BJ (cell line): Measurements from ENCODE around the gene TTC31. TPM values are rescaled to one million over a fixed set of nuclear protein-coding genes. Genes with fewer than 3 reads are reported as not detected.
A peak's percentile ranks its signal among the peaks of the same experiment; 100 is the strongest.

Experiments used
- CTCF ChIA-PET: fragments of 350-600 bp; formaldehyde crosslinking; extraction: SDS; loops from one replicate; lab custom pipeline; 2021; ENCODE audit warnings: antibody characterized with exemption, inconsistent platforms; lab: Yijun Ruan, JAX
- POLR2A ChIA-PET: fragments of 300-600 bp; sonication (Branson Sonifier 250); formaldehyde crosslinking; extraction: SDS; loops from one replicate; lab custom pipeline; 2021; ENCODE audit warnings: antibody characterized with exemption; lab: Charles Lee
- DNase-seq: peaks from one replicate; pipeline ENCODE4 v3.0.0-alpha.2; 2011; ENCODE audit warnings: low read depth
- H3K27me3 ChIP-seq: 2 replicates; pipeline ENCODE4 v1.6.0; 2011; ENCODE audit warnings: low read length; ENCODE audit not compliant: control insufficient read depth, insufficient read depth
- H3K36me3 ChIP-seq: 2 replicates; pipeline ENCODE4 v1.5.1; 2011; ENCODE audit warnings: low read length; ENCODE audit not compliant: control insufficient read depth, insufficient read depth
- H3K4me3 ChIP-seq: 2 replicates; pipeline ENCODE4 v1.5.1; 2011; ENCODE audit warnings: low read depth, mild to moderate bottlenecking, control low read depth, low read length
- CTCF ChIP-seq: IDR thresholded peaks from 2 replicates; pipeline ENCODE4 v1.5.1; 2011; ENCODE audit warnings: low read depth, mild to moderate bottlenecking, control low read depth, inconsistent platforms, low read length, moderate library complexity; ENCODE audit not compliant: insufficient read depth
- polyA plus RNA-seq: library from polyadenylated mRNA; depleted of rRNA; stranded (reverse); fragments of >200 nt; gene quantifications from 2 replicates; pipeline ENCODE4 v1.2.3, GENCODE V29; 2011

Gene TTC31
- polyA plus RNA-seq, 1 experiment, result 26.0 TPM

- DNase-seq, result no peak
These were observed 30.9 kb downstream of the TTC31 start for GRCh38 chr2:74513605-74514367.

GRCh38 chr2:74514368-74515270 is 31.7 kb downstream of the TTC31 start, which contains the start of gene TLX2:
TSS of gene TLX2 (plus strand) at chr2:74514450. CDS start at chr2:74514807, 357 bp downstream.
- no peak for TF ChIP-seq CTCF
- ChIA-PET CTCF (no interaction called here), POLR2A (no interaction called here)
- DNase-seq, result no peak
- Histone ChIP-seq H3K27me3 (peaks cover 58% of the 10 kb centered on the region), H3K36me3 (no peaks in the 10 kb centered on the region; the same call in 1 of the 2 replicates), H3K4me3 (no peak within 1 kb of the TSS)

More at GRCh38 chr2:74513605-74514367, 30.9 kb downstream of the TTC31 start:
- no peak for TF ChIP-seq CTCF
- H3K4me3 ChIP-seq, result no peak overlapping the region
- CTCF ChIA-PET, result interaction anchor here (1.2 kb wide), 1 partner anchor 12 kb away, joined by 3 read pairs; the partner anchor contains the start of gene DQX1
- H3K36me3 ChIP-seq, result no peaks in the 10 kb centered on the region; the same call in 1 of the 2 replicates
- POLR2A ChIA-PET, result no interaction called here
- peaks cover 49% of the 10 kb centered on the region for H3K27me3 ChIP-seq

GRCh38 chr2:74515271-74515980 is 32.5 kb downstream of the TTC31 start:
- no peak overlapping the region for H3K4me3 ChIP-seq
- DNase-seq, result no peak
- ChIA-PET CTCF (no interaction called here), POLR2A (no interaction called here)
- no peak for TF ChIP-seq CTCF
- peaks cover 60% of the 10 kb centered on the region for H3K27me3 ChIP-seq
- no peaks in the 10 kb centered on the region; the same call in 1 of the 2 replicates for H3K36me3 ChIP-seq

GRCh38 chr2:74515981-74516633 is 33.2 kb downstream of the TTC31 start:
- CTCF ChIA-PET, result no interaction called here
- POLR2A ChIA-PET, result no interaction called here
- no peak for DNase-seq

More at GRCh38 chr2:74515981-74516633, 33.2 kb downstream of the TTC31 start:
- no peak for TF ChIP-seq CTCF
- peak overlapping the region; percentile 2; the same call in 1 of the 2 replicates for H3K4me3 ChIP-seq
- peaks cover 62% of the 10 kb centered on the region for H3K27me3 ChIP-seq
- H3K36me3 ChIP-seq, result no peaks in the 10 kb centered on the region; the same call in 1 of the 2 replicates
